HUES48 (cell line): Measurements from ENCODE around the gene SYT13.

ENCODE experiments used
- H3K27ac ChIP-seq: one replicate; pipeline ENCODE4 v1.7.0; 2013; ENCODE audit warnings: low read depth, low read length, inconsistent platforms
- H3K27me3 ChIP-seq: 2 replicates; pipeline ENCODE4 v1.6.1; 2013; ENCODE audit warnings: mild to moderate bottlenecking, low read length; ENCODE audit not compliant: control insufficient read depth, insufficient read depth
- H3K36me3 ChIP-seq: 2 replicates; pipeline ENCODE4 v1.6.1; 2013; ENCODE audit warnings: low read length; ENCODE audit not compliant: control insufficient read depth, insufficient read depth
- H3K4me1 ChIP-seq: 2 replicates; pipeline ENCODE4 v1.6.1; 2013; ENCODE audit warnings: mild to moderate bottlenecking, low read length; ENCODE audit not compliant: control insufficient read depth, insufficient read depth
- H3K4me3 ChIP-seq: 2 replicates; pipeline ENCODE4 v1.5.1; 2013; ENCODE audit warnings: mild to moderate bottlenecking, low read depth, low read length
- H3K9ac ChIP-seq: 2 replicates; pipeline ENCODE4 v1.6.1; 2013; ENCODE audit warnings: mild to moderate bottlenecking, low read depth, low read length, moderate library complexity
- H3K9me3 ChIP-seq: 2 replicates; pipeline ENCODE4 v1.6.1; 2013; ENCODE audit warnings: low read length; ENCODE audit not compliant: control insufficient read depth, insufficient read depth

SYT13 gene, protein sequence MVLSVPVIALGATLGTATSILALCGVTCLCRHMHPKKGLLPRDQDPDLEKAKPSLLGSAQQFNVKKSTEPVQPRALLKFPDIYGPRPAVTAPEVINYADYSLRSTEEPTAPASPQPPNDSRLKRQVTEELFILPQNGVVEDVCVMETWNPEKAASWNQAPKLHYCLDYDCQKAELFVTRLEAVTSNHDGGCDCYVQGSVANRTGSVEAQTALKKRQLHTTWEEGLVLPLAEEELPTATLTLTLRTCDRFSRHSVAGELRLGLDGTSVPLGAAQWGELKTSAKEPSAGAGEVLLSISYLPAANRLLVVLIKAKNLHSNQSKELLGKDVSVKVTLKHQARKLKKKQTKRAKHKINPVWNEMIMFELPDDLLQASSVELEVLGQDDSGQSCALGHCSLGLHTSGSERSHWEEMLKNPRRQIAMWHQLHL

DNA sequence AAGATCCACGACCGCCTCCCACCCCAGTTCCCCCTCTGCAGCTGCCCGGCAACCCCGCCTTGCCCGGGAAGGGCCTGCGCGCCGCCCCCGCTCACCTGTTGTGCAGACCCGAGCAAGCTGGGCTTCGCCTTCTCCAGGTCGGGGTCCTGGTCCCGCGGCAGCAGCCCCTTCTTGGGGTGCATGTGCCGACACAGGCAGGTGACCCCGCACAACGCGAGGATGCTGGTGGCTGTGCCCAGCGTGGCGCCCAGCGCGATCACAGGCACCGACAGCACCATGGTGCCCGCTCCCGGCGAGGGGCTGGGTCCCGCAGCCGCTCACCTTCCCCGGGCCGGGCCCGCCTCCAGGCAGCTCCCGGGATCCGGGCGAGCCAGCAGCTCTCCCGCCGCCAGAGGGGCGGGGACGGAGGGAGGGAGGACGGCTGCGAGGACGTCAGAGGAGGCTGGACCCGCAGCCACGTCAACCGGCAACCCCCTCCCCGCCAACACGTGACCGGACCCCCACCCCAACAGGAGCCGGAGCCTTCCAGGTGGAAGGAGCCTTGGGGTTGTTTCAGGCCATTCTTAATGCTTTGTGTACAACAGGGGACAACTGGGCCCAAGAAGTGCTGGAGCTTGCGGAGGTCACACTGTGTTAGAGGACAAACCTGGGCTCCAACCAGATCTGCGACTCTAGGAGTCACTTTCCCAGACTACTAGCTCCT lies at the start of gene SYT13:
Gene SYT13, minus strand, starts transcription at position 412 of the 703 bp plus-strand sequence. Its CDS starts 134 bp downstream, at position 278.
- peaks cover 35% of the 10 kb centered on the region for H3K27me3 ChIP-seq
- peak within 1 kb of the TSS; percentile 42 for H3K9ac ChIP-seq
- no peak within 1 kb of the TSS for H3K27ac ChIP-seq
- no peaks in the 10 kb centered on the region for H3K9me3 ChIP-seq
- H3K4me3 ChIP-seq, result peak within 1 kb of the TSS; percentile 84
- peaks cover 12% of the 10 kb centered on the region; the same call in 1 of the 2 replicates for H3K4me1 ChIP-seq
- H3K36me3 ChIP-seq, result no peaks in the 10 kb centered on the region

DNA sequence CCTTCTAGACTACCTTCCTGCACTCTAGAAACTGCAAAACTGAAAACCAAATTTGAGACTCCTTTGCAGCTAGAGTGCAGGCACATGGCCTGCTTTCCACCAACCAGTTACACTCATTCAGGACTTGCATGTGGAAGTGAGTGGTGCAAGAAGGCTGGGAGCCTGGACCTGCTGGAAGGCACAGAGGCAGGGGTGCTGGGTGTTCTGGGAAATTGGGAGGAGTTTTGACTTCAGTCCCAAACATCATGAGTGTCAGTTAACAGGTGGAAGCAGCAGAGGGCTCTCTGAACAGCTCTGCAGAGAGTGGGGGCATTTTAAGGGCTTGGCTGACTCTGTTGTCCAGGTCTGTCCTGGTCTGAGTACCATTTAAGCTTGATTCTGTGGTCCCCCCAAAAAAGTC lies 49.3 kb upstream of the SYT13 start:
- Histone ChIP-seq H3K4me3 (no peak overlapping the region), H3K27ac (no peak overlapping the region)

GRCh38 chr11:45334836-45335235 lies 48.7 kb upstream of the SYT13 start:
- Histone ChIP-seq H3K36me3 (no peaks in the 10 kb centered on the region), H3K27ac (no peak overlapping the region), H3K4me3 (no peak overlapping the region), H3K9ac (no peak overlapping the region), H3K27me3 (0 out of 2 replicates have a peak, but pooled peaks cover 4% of the 10 kb centered on the region), H3K9me3 (no peaks in the 10 kb centered on the region), H3K4me1 (no peaks in the 10 kb centered on the region)

More for the DNA sequence above, 49.3 kb upstream of the SYT13 start:
- Histone ChIP-seq H3K27me3 (0 out of 2 replicates have a peak, but pooled peaks cover 4% of the 10 kb centered on the region), H3K9me3 (no peaks in the 10 kb centered on the region), H3K9ac (no peak overlapping the region), H3K4me1 (peaks cover 3% of the 10 kb centered on the region; the same call in 1 of the 2 replicates), H3K36me3 (no peaks in the 10 kb centered on the region)

GRCh38 chr11:45334410-45334809 lies 48.3 kb upstream of the SYT13 start:
- no peaks in the 10 kb centered on the region for H3K9me3 ChIP-seq
- no peak overlapping the region for H3K27ac ChIP-seq
- no peaks in the 10 kb centered on the region for H3K36me3 ChIP-seq
- H3K4me1 ChIP-seq, result no peaks in the 10 kb centered on the region
- H3K9ac ChIP-seq, result no peak overlapping the region
- H3K27me3 ChIP-seq, result 0 out of 2 replicates have a peak, but pooled peaks cover 4% of the 10 kb centered on the region
- no peak overlapping the region for H3K4me3 ChIP-seq

- H3K36me3 ChIP-seq, result no peaks in the 10 kb centered on the region
- 0 out of 2 replicates have a peak, but pooled peaks cover 4% of the 10 kb centered on the region for H3K27me3 ChIP-seq
- no peak overlapping the region for H3K27ac ChIP-seq
- H3K4me3 ChIP-seq, result no peak overlapping the region
- H3K4me1 ChIP-seq, result no peaks in the 10 kb centered on the region
- no peaks in the 10 kb centered on the region for H3K9me3 ChIP-seq
- H3K9ac ChIP-seq, result no peak overlapping the region
These were observed 47.1 kb upstream of the SYT13 start for GRCh38 chr11:45333001-45333971.

GRCh38 chr11:45332276-45332934 lies 46.3 kb upstream of the SYT13 start:
- Histone ChIP-seq H3K4me3 (no peak overlapping the region), H3K27me3 (0 out of 2 replicates have a peak, but pooled peaks cover 4% of the 10 kb centered on the region), H3K27ac (no peak overlapping the region), H3K36me3 (no peaks in the 10 kb centered on the region), H3K9ac (no peak overlapping the region), H3K9me3 (no peaks in the 10 kb centered on the region), H3K4me1 (no peaks in the 10 kb centered on the region)

- no peaks in the 10 kb centered on the region for H3K4me1 ChIP-seq
- 0 out of 2 replicates have a peak, but pooled peaks cover 4% of the 10 kb centered on the region for H3K27me3 ChIP-seq
- H3K4me3 ChIP-seq, result no peak overlapping the region
- H3K9me3 ChIP-seq, result no peaks in the 10 kb centered on the region
- no peak overlapping the region for H3K27ac ChIP-seq
- H3K9ac ChIP-seq, result no peak overlapping the region
- H3K36me3 ChIP-seq, result no peaks in the 10 kb centered on the region
These were observed 45.7 kb upstream of the SYT13 start for GRCh38 chr11:45331839-45332238.

GRCh38 chr11:45328726-45329125 lies 42.6 kb upstream of the SYT13 start:
- Histone ChIP-seq H3K36me3 (no peaks in the 10 kb centered on the region), H3K4me3 (no peak overlapping the region), H3K9ac (no peak overlapping the region), H3K9me3 (no peaks in the 10 kb centered on the region), H3K27ac (no peak overlapping the region), H3K27me3 (0 out of 2 replicates have a peak, but pooled peaks cover 4% of the 10 kb centered on the region), H3K4me1 (no peaks in the 10 kb centered on the region)

- no peaks in the 10 kb centered on the region for H3K4me1 ChIP-seq
- no peak overlapping the region for H3K4me3 ChIP-seq
- no peaks in the 10 kb centered on the region for H3K27me3 ChIP-seq
- H3K36me3 ChIP-seq, result no peaks in the 10 kb centered on the region
- no peak overlapping the region for H3K9ac ChIP-seq
- H3K9me3 ChIP-seq, result no peaks in the 10 kb centered on the region
- H3K27ac ChIP-seq, result no peak overlapping the region
These were observed 38.3 kb upstream of the SYT13 start for GRCh38 chr11:45324459-45324858.
